Activated naive CD4-positive, alpha-beta T cell treated with anti-CD3 and anti-CD28 coated beads for 36 hours (primary cell): ENCODE results near the gene PIGP. TPM values are rescaled to one million over a fixed set of nuclear protein-coding genes. Genes with fewer than 3 reads are reported as not detected.
A peak's percentile ranks its signal among the peaks of the same experiment; 100 is the strongest.

Experiments used
- CTCF ChIA-PET: fragments of 350-600 bp; sonication (Branson Sonifier 250); formaldehyde crosslinking; loops from one replicate; lab custom pipeline; 2021; ENCODE audit warnings: antibody characterized with exemption; lab: Charles Lee
- DNase-seq: peaks from one replicate; pipeline ENCODE4 v3.0.0-alpha.2; 2020
- H3K27ac Mint-ChIP-seq: one replicate; pipeline ENCODE4 v1.8.0; 2021; ENCODE audit warnings: mild to moderate bottlenecking, mixed read lengths
- H3K27me3 Mint-ChIP-seq: one replicate; pipeline ENCODE4 v1.8.0; 2021; ENCODE audit warnings: low read depth, mixed read lengths
- H3K36me3 Mint-ChIP-seq: one replicate; pipeline ENCODE4 v1.8.0; 2021; ENCODE audit warnings: low read depth, mixed read lengths
- H3K4me1 Mint-ChIP-seq: one replicate; pipeline ENCODE4 v1.8.0; 2021; ENCODE audit warnings: low read depth, mixed read lengths
- H3K4me3 Mint-ChIP-seq: one replicate; pipeline ENCODE4 v1.8.0; 2021; ENCODE audit warnings: mild to moderate bottlenecking, moderate library complexity, mixed read lengths
- H3K9me3 Mint-ChIP-seq: one replicate; pipeline ENCODE4 v1.8.0; 2021; ENCODE audit warnings: mixed read lengths
- intact Hi-C: fragments of 100-400 bp; cut with micrococcal nuclease; formaldehyde crosslinking; loops from one replicate; pipeline ENCODE4 v1.15.1; 2023
- total RNA-seq, 2 experiments: library from RNA; stranded (reverse); gene quantifications; one replicate each; pipeline ENCODE4 v1.2.3, GENCODE V29; 2021

The PIGP gene
- total RNA-seq, 2 experiments from 2014 or later, result 12.0 to 16.9 TPM

DNA sequence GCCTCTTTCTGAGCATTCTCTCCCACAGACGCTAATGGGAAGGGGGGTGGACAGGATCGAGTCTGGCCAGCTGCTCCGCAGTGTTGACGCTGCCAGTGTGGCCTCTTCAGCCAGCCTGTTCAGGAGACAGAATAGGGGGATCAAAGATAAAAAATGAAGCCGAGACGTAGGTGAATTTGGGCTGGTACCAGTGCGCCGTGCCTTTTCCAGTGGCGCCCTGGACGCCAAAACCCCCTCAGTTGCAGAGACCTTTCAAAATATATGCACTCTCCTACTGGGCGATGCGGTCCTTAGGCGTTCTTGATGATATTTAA, 1.3 kb upstream of the PIGP start:
- CTCF ChIA-PET, result no interaction called here
- Mint-ChIP-seq H3K27me3 (no peaks in the 10 kb centered on the region), H3K9me3 (no peaks in the 10 kb centered on the region), H3K4me3 (peak overlapping the region; percentile 88), H3K27ac (peak overlapping the region; percentile 74), H3K4me1 (peaks cover 48% of the 10 kb centered on the region), H3K36me3 (peaks cover 4% of the 10 kb centered on the region)
- intact Hi-C loops, result no loop called here
- DNase-seq, result no peak

DNA sequence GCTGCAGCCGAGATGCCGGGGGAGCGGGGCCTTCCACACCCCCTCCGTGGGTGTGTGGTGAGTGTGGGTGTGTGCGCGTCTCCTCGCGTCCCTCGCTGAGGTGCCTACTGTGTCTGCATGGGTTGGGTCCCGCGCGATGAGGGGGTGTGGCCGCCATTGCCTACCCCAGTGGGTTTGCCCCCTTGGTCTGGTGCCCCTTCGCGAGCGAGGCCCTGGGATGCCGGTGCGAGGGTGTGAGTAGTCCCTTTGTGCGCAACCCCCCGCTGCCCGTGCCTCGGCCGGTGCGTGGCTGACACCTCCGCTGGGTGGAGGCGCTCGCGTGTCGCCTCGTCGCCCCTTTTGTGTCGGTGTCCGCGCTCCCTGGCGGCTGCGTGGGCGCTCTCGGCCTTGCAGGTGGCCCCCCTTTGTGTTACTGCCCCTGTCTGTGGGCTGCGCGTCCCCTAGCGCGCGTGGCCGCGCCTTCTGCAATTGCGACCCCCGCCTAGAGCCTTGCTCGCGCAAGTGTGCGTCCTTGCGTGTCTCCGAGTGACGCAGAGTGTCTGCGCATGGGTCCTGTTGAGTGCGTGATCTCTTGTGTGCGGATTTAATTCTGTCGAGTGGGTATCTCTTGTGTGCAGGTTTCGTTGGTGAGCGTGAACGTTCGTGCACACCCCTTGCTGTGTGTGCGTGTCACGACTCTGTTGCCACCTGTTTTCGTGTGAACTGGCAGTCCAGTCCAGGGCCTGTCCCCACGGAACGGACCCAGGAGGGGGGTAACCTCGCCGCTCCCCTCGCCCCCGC, 736 bp upstream of the PIGP start:
- intact Hi-C loops, result loop anchor here (1.0 to 2.0 kb wide), 11 partner anchors 13 to 491 kb away; partner anchors contain the start of genes DYRK1A, HLCS and VPS26C
- peak; percentile 53 for DNase-seq
- H3K27me3 Mint-ChIP-seq, result no peaks in the 10 kb centered on the region
- CTCF ChIA-PET, result no interaction called here
- peak overlapping the region; percentile 88 for H3K4me3 Mint-ChIP-seq
- no peaks in the 10 kb centered on the region for H3K9me3 Mint-ChIP-seq
- peaks cover 10% of the 10 kb centered on the region for H3K36me3 Mint-ChIP-seq
- H3K4me1 Mint-ChIP-seq, result peaks cover 44% of the 10 kb centered on the region
- peak overlapping the region; percentile 74 for H3K27ac Mint-ChIP-seq

DNA sequence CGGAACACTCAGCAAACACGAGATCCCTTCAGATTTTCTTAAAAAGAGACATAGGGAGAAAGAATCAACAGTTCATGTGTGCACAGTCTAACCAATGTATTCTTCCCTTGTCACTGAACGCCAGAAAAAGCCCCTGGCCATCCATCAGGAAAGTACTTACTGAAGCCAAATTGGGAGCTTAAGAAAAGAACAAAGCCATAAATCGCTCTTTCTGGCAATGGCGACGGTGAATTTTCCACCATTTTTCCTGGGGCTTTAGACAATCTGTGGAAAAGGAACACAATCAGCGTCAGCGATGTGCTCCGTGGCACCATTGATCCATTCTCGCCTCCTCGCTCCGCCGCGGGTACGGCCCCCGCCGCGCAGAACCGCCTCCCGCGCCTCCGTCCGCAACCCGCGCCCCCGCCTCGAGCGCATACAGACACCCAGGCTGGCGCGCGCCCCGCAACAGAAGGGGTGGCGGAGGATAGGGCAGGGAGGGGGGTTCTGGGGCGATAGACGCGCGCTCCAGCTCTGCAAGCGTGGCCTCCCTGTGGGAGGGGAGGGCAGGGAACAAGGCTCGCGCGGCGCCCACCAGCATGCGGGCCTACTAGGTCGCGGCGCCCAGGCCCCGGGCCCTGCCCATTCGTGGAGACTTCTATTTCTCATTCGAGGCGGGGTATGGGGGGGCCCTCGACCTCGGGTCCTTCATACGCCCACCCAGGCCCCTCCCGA, 440 bp downstream of the PIGP start:
- no peaks in the 10 kb centered on the region for H3K9me3 Mint-ChIP-seq
- CTCF ChIA-PET, result no interaction called here
- peak overlapping the region; percentile 86 for H3K27ac Mint-ChIP-seq

DNA sequence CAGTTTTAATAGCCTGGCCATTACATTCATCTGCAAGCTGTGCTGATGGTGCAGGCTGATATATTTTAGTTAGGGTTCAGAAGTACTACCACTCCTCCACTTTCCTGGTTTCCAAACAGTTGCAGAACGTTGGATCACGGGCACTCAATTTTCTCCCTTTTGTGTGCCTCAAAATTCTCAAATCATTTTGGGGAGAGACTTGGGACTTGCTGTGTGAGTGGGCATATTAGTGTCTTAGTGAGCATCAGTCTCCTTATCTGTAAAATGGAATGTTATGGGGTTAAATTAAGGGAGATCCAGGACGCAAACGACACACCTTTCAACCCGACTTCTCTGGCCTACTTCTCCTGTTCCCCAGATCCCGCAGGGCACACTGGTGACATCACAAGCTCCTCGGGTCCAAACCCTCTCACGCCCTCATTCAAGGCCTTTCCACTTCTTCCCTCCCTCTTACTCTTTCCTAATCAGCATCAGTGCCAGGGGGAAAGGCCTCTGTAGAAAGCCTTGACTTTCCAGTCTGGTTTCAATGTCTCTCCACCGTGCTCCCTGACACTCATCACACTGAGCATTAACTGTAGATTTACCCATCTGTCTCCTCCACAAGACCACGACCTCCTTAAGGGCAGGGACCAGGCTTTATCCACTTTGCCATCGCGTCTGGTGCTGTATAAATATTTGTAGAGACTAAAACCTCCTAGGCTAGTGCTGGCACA, 1.2 kb downstream of the PIGP start:
- peaks cover 33% of the 10 kb centered on the region for H3K4me1 Mint-ChIP-seq
- peak overlapping the region; percentile 86 for H3K27ac Mint-ChIP-seq
- no peaks in the 10 kb centered on the region for H3K27me3 Mint-ChIP-seq
- CTCF ChIA-PET, result interaction anchor here (0.6 kb wide), 1 partner anchor 11 kb away, joined by 3 read pairs; no protein-coding TSS in a partner anchor
- H3K36me3 Mint-ChIP-seq, result peaks cover 14% of the 10 kb centered on the region
- peak overlapping the region; percentile 72 for H3K4me3 Mint-ChIP-seq
- peak; percentile 8 for DNase-seq
- intact Hi-C loops, result loop anchor here (2.0 kb wide), 8 partner anchors 15 to 295 kb away; partner anchors contain the start of genes DYRK1A, HLCS and VPS26C
- H3K9me3 Mint-ChIP-seq, result no peaks in the 10 kb centered on the region

More for the DNA sequence above, 440 bp downstream of the PIGP start:
- Mint-ChIP-seq H3K27me3 (no peaks in the 10 kb centered on the region), H3K4me3 (peak overlapping the region; percentile 72), H3K4me1 (peaks cover 37% of the 10 kb centered on the region), H3K36me3 (peaks cover 14% of the 10 kb centered on the region)
- DNase-seq, result peak; percentile 78
- intact Hi-C loops, result loop anchor here (2.0 kb wide), 8 partner anchors 14 to 294 kb away; partner anchors contain the start of genes DYRK1A, HLCS and VPS26C

DNA sequence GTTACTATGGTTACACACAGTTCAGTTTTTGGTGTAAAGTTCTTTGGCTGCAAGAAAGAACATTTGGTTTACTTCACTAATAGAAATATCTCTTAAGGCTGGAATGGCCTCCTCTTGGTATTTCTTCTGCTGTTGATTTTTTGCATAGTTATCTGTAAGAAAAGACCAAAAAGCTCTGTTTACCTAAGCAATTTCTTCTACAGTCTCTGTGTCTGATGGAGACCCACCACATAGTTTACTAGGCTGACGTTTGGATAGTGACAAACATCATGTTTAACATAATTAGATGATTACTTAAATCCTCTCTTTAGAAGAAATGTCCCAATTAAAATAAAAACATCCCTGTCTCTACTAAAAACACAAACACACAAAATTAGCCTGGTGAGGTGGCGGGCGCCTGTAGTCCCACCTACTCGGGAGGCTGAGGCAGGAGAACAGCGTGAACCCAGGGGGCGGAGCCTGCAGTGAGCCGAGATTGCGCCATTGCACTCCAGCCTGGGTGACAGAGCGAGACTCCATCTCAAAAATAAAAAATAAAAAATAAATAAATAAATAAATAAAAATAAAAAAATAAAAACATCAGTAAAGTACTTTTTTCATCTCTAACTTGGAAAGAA, 7.2 kb downstream of the PIGP start:
- H3K4me1 Mint-ChIP-seq, result peaks cover 7% of the 10 kb centered on the region
- H3K4me3 Mint-ChIP-seq, result no peak overlapping the region
- CTCF ChIA-PET, result interaction anchor here (0.7 kb wide), 1 partner anchor 84 kb away, joined by 3 read pairs; no protein-coding TSS in a partner anchor
- intact Hi-C loops, result no loop called here
- H3K27ac Mint-ChIP-seq, result no peak overlapping the region
- DNase-seq, result no peak
- H3K27me3 Mint-ChIP-seq, result no peaks in the 10 kb centered on the region
- H3K9me3 Mint-ChIP-seq, result no peaks in the 10 kb centered on the region
- peaks cover 20% of the 10 kb centered on the region for H3K36me3 Mint-ChIP-seq

DNA sequence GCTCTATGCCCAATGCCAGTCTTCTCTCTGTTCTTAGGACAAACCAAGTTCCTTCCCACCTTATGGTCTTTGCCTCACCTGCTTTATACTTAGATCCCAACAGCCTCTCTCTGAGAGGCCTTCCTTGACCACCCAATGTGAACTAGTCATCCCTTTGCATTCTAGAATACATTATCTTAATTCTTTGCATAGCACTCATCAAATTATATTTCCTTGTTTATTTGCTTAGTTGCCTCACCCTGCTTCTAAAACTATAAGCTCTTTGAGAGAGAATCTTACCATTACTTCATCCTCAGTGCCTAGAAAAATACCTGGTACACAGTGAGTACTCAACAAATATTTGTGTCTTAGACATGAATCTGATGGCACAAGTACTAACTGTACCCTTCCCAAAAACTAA, 8.0 kb downstream of the PIGP start:
- H3K27me3 Mint-ChIP-seq, result no peaks in the 10 kb centered on the region
- DNase-seq, result no peak

DNA sequence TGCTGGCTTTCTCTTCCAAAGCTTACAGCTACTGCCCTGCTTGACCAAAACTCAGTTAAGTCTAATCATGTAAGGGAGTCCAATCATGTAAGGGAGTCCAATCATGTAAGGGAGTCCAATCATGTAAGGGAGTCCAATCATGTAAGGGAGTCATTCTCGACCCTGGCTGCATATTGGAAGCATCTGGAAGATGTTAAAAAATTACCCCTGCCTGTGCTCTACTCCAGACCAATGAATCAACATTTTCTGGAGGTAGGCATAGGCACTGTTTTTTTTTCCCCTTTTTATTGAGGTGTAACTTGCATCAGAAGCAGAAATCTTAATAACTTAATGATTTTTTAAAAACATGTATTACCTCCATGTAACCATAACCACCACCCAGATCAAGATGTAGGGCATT, 9.4 kb downstream of the PIGP start:
- Mint-ChIP-seq H3K4me3 (no peak overlapping the region), H3K27me3 (no peaks in the 10 kb centered on the region), H3K36me3 (peaks cover 10% of the 10 kb centered on the region), H3K27ac (no peak overlapping the region), H3K4me1 (no peaks in the 10 kb centered on the region), H3K9me3 (no peaks in the 10 kb centered on the region)
- intact Hi-C loops, result no loop called here
- CTCF ChIA-PET, result no interaction called here
- DNase-seq, result no peak

More for the DNA sequence above, 8.0 kb downstream of the PIGP start:
- Mint-ChIP-seq H3K9me3 (no peaks in the 10 kb centered on the region), H3K4me1 (peaks cover 1% of the 10 kb centered on the region), H3K27ac (no peak overlapping the region), H3K4me3 (no peak overlapping the region), H3K36me3 (peaks cover 18% of the 10 kb centered on the region)
- CTCF ChIA-PET, result no interaction called here
- intact Hi-C loops, result no loop called here

DNA sequence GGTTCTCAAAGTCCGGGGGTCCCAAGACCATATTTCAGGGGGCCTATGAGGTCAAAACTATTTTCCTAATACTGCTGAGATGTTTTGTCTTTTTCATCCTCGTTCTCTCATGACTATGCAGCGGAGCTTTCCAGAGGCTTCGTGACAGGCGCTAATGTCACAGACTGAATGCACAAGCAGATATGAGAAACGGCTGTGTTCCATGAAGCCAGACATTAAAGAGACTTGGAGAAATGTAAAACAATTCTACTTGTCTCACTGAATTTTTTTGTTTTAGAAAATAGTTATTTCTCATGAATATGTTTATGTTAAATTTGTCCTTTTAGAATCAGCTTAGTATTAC, 10.3 kb downstream of the PIGP start:
- H3K27ac Mint-ChIP-seq, result no peak overlapping the region

DNA sequence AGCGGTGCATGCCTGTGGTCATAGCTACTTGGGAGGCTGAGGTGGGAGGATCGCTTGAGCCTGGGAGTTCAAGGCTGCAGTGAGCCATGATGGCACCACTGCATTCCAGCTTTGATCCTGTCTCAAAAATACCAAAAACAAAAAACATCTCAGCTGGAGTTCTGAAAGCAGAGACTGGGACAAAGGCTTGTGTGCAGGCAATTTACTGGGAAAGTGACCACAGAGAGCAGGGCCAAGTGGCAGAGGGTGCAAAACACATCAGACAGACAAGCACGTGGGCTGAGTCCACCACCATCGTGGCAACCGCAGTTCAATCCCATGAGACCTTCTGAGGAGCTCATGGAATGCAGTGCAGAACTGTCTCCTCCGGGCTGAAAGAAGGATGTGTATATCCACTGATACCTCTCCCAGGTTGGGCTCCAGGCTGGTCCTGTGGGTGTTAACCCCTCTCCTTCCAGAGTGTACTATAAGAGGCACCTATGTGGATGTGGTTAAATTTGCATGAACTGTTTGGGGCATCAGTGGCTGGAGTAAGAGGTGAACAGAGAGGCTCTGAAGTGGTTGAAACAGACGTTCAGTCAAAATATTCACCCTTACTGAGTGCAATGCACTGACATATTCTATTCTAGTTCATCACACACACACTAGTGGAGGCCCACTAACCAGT, 10.8 kb downstream of the PIGP start:
- H3K4me1 Mint-ChIP-seq, result no peaks in the 10 kb centered on the region
- no peak overlapping the region for H3K4me3 Mint-ChIP-seq
- no peak for DNase-seq
- no peaks in the 10 kb centered on the region for H3K27me3 Mint-ChIP-seq
- intact Hi-C loops, result no loop called here
- peaks cover 7% of the 10 kb centered on the region for H3K36me3 Mint-ChIP-seq
- CTCF ChIA-PET, result no interaction called here
- H3K9me3 Mint-ChIP-seq, result no peaks in the 10 kb centered on the region
- H3K27ac Mint-ChIP-seq, result no peak overlapping the region

More for the DNA sequence above, 10.3 kb downstream of the PIGP start:
- CTCF ChIA-PET, result no interaction called here
- DNase-seq, result no peak
- no peaks in the 10 kb centered on the region for H3K27me3 Mint-ChIP-seq
- no peaks in the 10 kb centered on the region for H3K9me3 Mint-ChIP-seq
- H3K36me3 Mint-ChIP-seq, result peaks cover 9% of the 10 kb centered on the region
- intact Hi-C loops, result no loop called here
- no peak overlapping the region for H3K4me3 Mint-ChIP-seq
- no peaks in the 10 kb centered on the region for H3K4me1 Mint-ChIP-seq

DNA sequence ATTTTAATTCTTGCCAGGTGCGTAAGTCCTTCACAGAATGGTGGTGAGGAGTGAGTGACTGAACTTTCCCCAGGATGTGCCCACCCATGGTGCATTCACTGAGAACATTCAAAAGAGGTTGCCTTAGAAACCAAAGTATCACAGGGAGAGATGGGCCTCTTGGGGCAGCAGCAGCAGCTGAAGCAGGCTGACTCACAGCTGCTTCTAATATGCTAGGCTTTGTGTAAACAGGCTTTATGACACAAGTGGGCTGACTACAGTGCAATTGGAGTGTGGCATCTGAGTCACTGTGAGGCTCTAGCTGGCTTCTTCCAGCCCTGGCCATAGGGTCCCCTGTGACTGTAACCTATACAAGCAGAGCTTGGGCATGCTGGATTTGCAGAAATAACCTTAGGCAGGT, 12.6 kb downstream of the PIGP start:
- Mint-ChIP-seq H3K4me3 (no peak overlapping the region), H3K36me3 (peaks cover 5% of the 10 kb centered on the region), H3K4me1 (no peaks in the 10 kb centered on the region), H3K9me3 (no peaks in the 10 kb centered on the region), H3K27ac (no peak overlapping the region), H3K27me3 (no peaks in the 10 kb centered on the region)
- DNase-seq, result peak; percentile 40
- intact Hi-C loops, result no loop called here
- CTCF ChIA-PET, result no interaction called here

DNA sequence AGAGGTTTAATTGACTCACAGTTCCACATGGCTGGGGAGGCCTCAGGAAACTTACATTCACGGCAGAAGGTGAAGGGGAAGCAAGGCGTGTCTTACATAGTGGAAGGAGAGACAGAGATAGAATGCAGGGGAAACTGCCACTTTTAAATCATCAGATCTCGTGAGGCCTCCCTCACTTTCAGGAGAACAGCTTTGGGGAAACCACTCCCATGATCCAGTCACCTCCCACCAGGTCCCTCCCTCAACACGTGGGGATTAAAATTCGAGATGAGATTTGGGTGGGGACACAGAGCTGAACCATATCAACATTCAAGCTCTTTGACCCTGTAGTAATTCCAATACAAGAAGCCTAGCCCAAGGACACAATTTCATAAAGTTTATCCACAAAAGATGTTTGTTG, 13.7 kb downstream of the PIGP start:
- Mint-ChIP-seq H3K27ac (no peak overlapping the region), H3K4me3 (no peak overlapping the region), H3K9me3 (no peaks in the 10 kb centered on the region), H3K27me3 (no peaks in the 10 kb centered on the region), H3K4me1 (no peaks in the 10 kb centered on the region), H3K36me3 (no peaks in the 10 kb centered on the region)
- intact Hi-C loops, result no loop called here
- CTCF ChIA-PET, result no interaction called here
- no peak for DNase-seq

DNA sequence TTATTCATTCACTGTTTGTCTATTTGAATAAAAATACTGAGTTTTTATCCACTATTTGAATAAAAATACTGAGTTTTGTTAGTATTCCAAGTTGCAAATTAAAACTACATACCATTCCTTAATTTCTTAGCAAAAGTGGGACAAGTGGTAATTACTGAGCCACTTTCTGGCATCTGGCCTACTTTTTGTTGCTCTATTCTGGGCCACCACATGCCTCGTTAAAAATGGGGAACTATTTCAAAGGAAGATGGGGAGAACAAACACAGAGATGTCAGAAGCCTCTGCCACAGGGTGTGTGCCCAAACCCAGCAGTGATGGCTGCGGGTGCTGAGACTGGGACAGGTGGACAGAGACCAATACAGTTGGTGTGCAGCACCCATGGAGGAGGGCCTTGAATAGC, 14.6 kb downstream of the PIGP start:
- H3K9me3 Mint-ChIP-seq, result no peaks in the 10 kb centered on the region
- DNase-seq, result no peak
- intact Hi-C loops, result no loop called here
- no peaks in the 10 kb centered on the region for H3K36me3 Mint-ChIP-seq
- no peak overlapping the region for H3K4me3 Mint-ChIP-seq
- H3K4me1 Mint-ChIP-seq, result no peaks in the 10 kb centered on the region
- H3K27me3 Mint-ChIP-seq, result no peaks in the 10 kb centered on the region
- CTCF ChIA-PET, result no interaction called here
- H3K27ac Mint-ChIP-seq, result no peak overlapping the region
